Activated T-helper 1 cell treated with anti-CD3 and anti-CD28 coated beads, Interleukin-12 subunit alpha, Interleukin-12 subunit beta, Interleukin-2, Interleukin-4 antibody, amounts not matched to agents 30 ng/mL and 10 ng/mL and 1 ng/mL, durations not matched to agents 14 hours and 24 hours and 36 hours (primary cell): Measurements from ENCODE around the gene ZNF507. TPM values are rescaled to one million over a fixed set of nuclear protein-coding genes. Genes with fewer than 3 reads are reported as not detected.
"Not testable (repeated sequence)": the region's sequence is repeated elsewhere in the genome, so short reads cannot be mapped to it uniquely, and the experiment has no call there.

Source experiments
- DNase-seq: peaks from one replicate; pipeline ENCODE4 v3.0.0; 2021; ENCODE audit warnings: low spot score
- H3K27ac Mint-ChIP-seq: one replicate; pipeline ENCODE4 v1.8.0; 2021; ENCODE audit warnings: mild to moderate bottlenecking, mixed read lengths
- H3K27me3 Mint-ChIP-seq: one replicate; pipeline ENCODE4 v1.8.0; 2022; ENCODE audit warnings: mild to moderate bottlenecking, moderate library complexity, mixed read lengths; ENCODE audit not compliant: insufficient read depth
- H3K36me3 Mint-ChIP-seq: one replicate; pipeline ENCODE4 v1.8.0; 2021; ENCODE audit warnings: low read depth, mixed read lengths
- H3K4me1 Mint-ChIP-seq: one replicate; pipeline ENCODE4 v1.8.0; 2021; ENCODE audit warnings: low read depth, mixed read lengths
- H3K4me3 Mint-ChIP-seq: one replicate; pipeline ENCODE4 v1.8.0; 2021; ENCODE audit warnings: mild to moderate bottlenecking, moderate library complexity, mixed read lengths
- H3K9me3 Mint-ChIP-seq: one replicate; pipeline ENCODE4 v1.8.0; 2021; ENCODE audit warnings: mixed read lengths
- intact Hi-C: fragments of 100-400 bp; cut with micrococcal nuclease; formaldehyde crosslinking; loops from one replicate; pipeline ENCODE4 v1.15.1; 2024
- total RNA-seq: library from RNA; stranded (reverse); gene quantifications from 2 replicates; pipeline ENCODE4 v1.2.3, GENCODE V29; 2022

Gene ZNF507
- total RNA-seq, 1 donor from 2014 or later: 32.4 TPM

DNA sequence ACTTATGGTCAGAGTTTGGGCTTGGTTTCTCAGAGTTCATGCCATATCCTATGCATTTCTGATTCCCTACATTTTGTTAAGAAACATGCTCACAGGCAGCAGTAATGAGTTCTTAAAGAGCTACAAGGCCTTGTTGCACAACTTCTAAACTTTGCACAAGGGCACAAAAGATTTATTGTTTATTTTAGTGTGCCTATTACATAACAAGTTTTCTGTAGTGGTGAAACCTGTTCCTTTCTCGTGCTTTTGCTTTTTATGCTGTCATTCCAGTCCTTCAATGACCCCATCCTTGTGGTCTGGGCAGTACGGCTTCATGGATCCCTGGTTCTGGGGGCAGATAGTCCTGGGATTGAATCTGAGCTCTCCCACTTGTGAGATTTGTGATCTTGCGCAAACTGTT lies 17.8 kb downstream of the ZNF507 start:
- H3K9me3 Mint-ChIP-seq: no peaks in the 10 kb centered on the region
- H3K27ac Mint-ChIP-seq: no peak overlapping the region
- no peaks in the 10 kb centered on the region for H3K27me3 Mint-ChIP-seq
- H3K36me3 Mint-ChIP-seq: peaks cover 56% of the 10 kb centered on the region
- intact Hi-C loops: no loop called here
- H3K4me3 Mint-ChIP-seq: no peak overlapping the region
- H3K4me1 Mint-ChIP-seq: peaks cover 3% of the 10 kb centered on the region
- no peak for DNase-seq

DNA sequence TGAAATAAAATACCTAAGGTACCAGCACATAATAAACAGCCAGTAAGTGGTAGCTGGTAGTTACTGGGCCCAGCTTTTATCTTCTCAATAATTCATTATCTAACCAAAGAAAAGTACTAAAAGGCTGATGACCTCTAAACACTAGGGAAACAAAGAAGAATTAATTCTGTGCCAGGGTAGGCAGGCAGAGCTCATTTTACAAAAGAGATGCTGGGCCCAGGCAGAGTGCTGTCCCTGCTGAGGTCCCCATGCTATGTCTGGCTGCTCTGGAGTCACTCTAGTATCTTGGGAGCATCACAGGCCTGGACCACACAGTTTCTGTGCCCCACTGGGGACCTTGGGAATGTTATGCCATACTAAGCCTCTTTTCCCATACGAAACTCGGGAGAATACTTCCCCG lies 18.2 kb downstream of the ZNF507 start:
- H3K4me1 Mint-ChIP-seq: peaks cover 4% of the 10 kb centered on the region
- intact Hi-C loops: no loop called here

GRCh38 chr19:32364040-32364439 lies 18.6 kb downstream of the ZNF507 start:
- Mint-ChIP-seq H3K4me1 (peaks cover 4% of the 10 kb centered on the region), H3K4me3 (no peak overlapping the region), H3K9me3 (no peaks in the 10 kb centered on the region), H3K27ac (no peak overlapping the region), H3K36me3 (peaks cover 53% of the 10 kb centered on the region), H3K27me3 (no peaks in the 10 kb centered on the region)
- no peak for DNase-seq
- intact Hi-C loops: no loop called here

More for the DNA sequence above, 18.2 kb downstream of the ZNF507 start:
- H3K36me3 Mint-ChIP-seq: peaks cover 54% of the 10 kb centered on the region
- no peaks in the 10 kb centered on the region for H3K27me3 Mint-ChIP-seq
- DNase-seq: no peak
- H3K27ac Mint-ChIP-seq: no peak overlapping the region
- H3K4me3 Mint-ChIP-seq: no peak overlapping the region
- no peaks in the 10 kb centered on the region for H3K9me3 Mint-ChIP-seq

- intact Hi-C loops: no loop called here
- no peaks in the 10 kb centered on the region for H3K9me3 Mint-ChIP-seq
- peaks cover 4% of the 10 kb centered on the region for H3K4me1 Mint-ChIP-seq
- no peak overlapping the region for H3K27ac Mint-ChIP-seq
- peaks cover 45% of the 10 kb centered on the region for H3K36me3 Mint-ChIP-seq
- DNase-seq: no peak
- no peak overlapping the region for H3K4me3 Mint-ChIP-seq
- H3K27me3 Mint-ChIP-seq: no peaks in the 10 kb centered on the region
Observed at GRCh38 chr19:32367063-32367462, 21.7 kb downstream of the ZNF507 start.

GRCh38 chr19:32367948-32368536 lies 22.6 kb downstream of the ZNF507 start:
- H3K27ac Mint-ChIP-seq: no peak overlapping the region
- peaks cover 44% of the 10 kb centered on the region for H3K36me3 Mint-ChIP-seq

GRCh38 chr19:32368787-32369186 lies 23.4 kb downstream of the ZNF507 start:
- Mint-ChIP-seq H3K4me1 (peaks cover 4% of the 10 kb centered on the region), H3K36me3 (peaks cover 45% of the 10 kb centered on the region)
- intact Hi-C loops: no loop called here

More at GRCh38 chr19:32367948-32368536, 22.6 kb downstream of the ZNF507 start:
- Mint-ChIP-seq H3K9me3 (no peaks in the 10 kb centered on the region), H3K27me3 (no peaks in the 10 kb centered on the region), H3K4me3 (no peak overlapping the region), H3K4me1 (peaks cover 4% of the 10 kb centered on the region)
- intact Hi-C loops: no loop called here
- DNase-seq: no peak

DNA sequence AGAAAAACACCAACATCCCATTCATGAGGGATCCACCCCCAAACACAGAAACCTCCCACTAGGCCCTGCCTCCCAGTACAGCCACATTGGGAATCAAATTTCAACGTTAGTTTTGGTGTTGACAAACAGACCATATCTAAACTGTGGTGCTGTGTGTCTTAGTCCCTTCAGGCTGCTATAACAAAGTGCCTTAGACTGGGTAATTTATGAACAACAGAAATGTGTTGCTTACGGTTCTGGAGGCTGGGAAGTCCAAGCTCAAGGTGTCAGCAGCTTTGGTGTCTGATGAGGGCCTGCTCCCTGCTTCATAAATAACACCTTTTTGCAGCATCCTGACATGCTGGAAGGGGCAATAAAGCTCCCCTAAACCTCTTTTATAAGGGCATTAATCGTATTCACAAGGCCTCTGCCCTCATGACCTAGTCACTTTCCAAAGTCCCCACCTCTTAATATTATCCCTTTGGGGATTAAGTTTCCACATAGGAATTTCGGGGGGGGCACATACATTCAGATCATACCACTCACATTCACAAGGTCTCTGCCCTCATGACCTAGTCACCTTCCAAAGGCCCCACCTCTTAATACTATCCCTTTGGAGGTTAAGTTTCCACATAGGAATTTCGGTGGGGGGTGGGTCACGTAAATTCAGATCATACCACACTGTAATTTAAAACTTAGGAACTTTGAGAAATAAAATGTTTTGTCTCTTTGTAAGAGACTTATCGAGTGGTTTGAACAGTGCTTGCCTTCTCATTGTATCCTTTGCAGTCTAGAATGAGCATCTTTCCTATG lies 27.5 kb downstream of the ZNF507 start:
- H3K4me1 Mint-ChIP-seq: peaks cover 4% of the 10 kb centered on the region
- H3K36me3 Mint-ChIP-seq: peaks cover 38% of the 10 kb centered on the region
- DNase-seq: no peak
- no peaks in the 10 kb centered on the region for H3K9me3 Mint-ChIP-seq
- H3K27ac Mint-ChIP-seq: no peak overlapping the region
- no peaks in the 10 kb centered on the region for H3K27me3 Mint-ChIP-seq
- H3K4me3 Mint-ChIP-seq: no peak overlapping the region
- intact Hi-C loops: no loop called here

More at GRCh38 chr19:32368787-32369186, 23.4 kb downstream of the ZNF507 start:
- no peak for DNase-seq
- Mint-ChIP-seq H3K27me3 (no peaks in the 10 kb centered on the region), H3K4me3 (no peak overlapping the region), H3K9me3 (no peaks in the 10 kb centered on the region), H3K27ac (no peak overlapping the region)

- DNase-seq: no peak
- intact Hi-C loops: no loop called here
- Mint-ChIP-seq H3K27ac (no peak overlapping the region), H3K4me3 (no peak overlapping the region), H3K27me3 (no peaks in the 10 kb centered on the region), H3K4me1 (no peaks in the 10 kb centered on the region), H3K36me3 (peaks cover 36% of the 10 kb centered on the region), H3K9me3 (no peaks in the 10 kb centered on the region)
Observed at GRCh38 chr19:32373585-32374295, 28.3 kb downstream of the ZNF507 start.

DNA sequence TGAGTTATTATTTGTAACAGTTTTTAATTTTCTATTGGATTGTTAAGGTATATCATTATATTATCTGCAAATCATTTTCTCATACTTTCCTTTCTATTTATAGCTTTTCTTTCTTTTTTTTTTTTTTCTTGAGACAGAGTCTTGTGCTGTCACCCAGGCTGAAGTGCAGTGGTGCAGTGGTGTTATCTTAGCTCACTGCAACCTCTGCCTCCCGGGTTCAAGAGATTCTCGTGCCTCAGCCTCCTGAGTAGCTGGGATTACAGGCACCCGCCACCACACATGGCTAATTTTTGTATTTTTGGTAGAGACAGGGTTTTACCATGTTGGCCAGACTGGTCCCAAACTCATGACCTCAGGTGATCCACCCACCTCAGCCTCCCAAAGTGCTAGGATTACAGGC lies 29.0 kb downstream of the ZNF507 start:
- H3K4me1 Mint-ChIP-seq, H3K9me3 Mint-ChIP-seq, intact Hi-C loops, H3K27ac Mint-ChIP-seq, DNase-seq, H3K27me3 Mint-ChIP-seq, H3K4me3 Mint-ChIP-seq: not testable (repeated sequence)
- H3K36me3 Mint-ChIP-seq: peaks cover 35% of the 10 kb centered on the region

- H3K27me3 Mint-ChIP-seq, DNase-seq, intact Hi-C loops, H3K4me3 Mint-ChIP-seq, H3K4me1 Mint-ChIP-seq, H3K27ac Mint-ChIP-seq, H3K9me3 Mint-ChIP-seq: not testable (repeated sequence)
- peaks cover 41% of the 10 kb centered on the region for H3K36me3 Mint-ChIP-seq
Observed at GRCh38 chr19:32377088-32377487, 31.7 kb downstream of the ZNF507 start.

DNA sequence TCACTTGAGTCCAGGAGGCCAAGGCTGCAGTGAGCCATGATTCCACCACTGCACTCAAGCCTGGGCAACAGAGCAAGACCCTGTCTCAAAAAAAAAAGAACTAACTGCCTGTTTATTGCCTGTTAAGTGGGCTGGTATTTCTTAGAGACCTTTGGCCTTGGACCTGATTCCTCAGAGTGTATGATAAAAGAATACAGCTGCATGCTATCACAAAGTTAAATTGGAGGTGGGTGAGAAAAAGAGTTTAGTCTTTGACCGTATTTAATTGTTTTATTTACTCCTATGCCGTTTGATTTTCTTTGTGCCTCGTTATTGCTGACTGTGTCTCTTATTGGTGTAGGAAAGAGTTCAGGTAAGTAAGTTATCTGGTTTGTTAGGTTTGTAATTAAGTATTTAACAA lies 34.9 kb downstream of the ZNF507 start:
- intact Hi-C loops: no loop called here
- Mint-ChIP-seq H3K4me3 (no peak overlapping the region), H3K27ac (no peak overlapping the region), H3K9me3 (no peaks in the 10 kb centered on the region), H3K36me3 (peaks cover 36% of the 10 kb centered on the region), H3K27me3 (no peaks in the 10 kb centered on the region), H3K4me1 (peaks cover 12% of the 10 kb centered on the region)
- no peak for DNase-seq

DNA sequence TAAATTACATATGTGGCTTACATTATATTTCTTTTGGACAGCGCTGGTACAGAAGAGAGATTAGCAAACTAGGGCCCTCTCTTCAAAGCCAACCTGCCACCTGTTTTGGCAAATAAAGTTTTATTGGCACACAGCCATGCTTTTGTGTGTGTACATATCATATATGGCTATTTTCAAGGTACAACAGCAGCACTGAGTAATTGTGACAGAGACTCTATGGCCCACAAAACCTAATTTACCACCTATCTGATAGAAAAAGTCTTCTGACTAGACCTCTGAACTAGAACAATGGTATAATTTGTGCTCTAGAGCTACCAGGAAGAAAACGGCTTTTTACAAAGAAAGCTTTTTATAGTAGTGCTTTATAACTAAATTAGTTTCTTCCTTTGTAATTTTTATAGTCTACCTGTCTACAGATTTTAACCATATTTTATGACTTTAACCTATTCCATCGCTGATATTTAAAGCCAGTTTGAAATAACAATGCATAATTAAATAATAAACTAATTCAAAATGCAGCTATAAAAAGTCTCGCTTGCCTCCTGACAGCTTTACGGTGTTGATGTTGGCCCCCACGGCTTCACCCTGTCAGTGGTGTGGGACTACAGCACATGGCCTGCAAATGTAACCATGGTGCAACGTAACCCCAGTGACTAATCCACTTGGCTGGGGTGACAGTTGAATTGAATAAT lies 42.4 kb downstream of the ZNF507 start:
- Mint-ChIP-seq H3K4me1 (peaks cover 4% of the 10 kb centered on the region), H3K27ac (no peak overlapping the region), H3K9me3 (no peaks in the 10 kb centered on the region), H3K27me3 (no peaks in the 10 kb centered on the region), H3K36me3 (peaks cover 11% of the 10 kb centered on the region), H3K4me3 (no peak overlapping the region)
- intact Hi-C loops: no loop called here
- no peak for DNase-seq
